Dermis blood vessel endothelial cell (primary cell): ENCODE measurements around the gene HOXB3. TPM values are rescaled to one million over a fixed set of nuclear protein-coding genes. Genes with fewer than 3 reads are reported as not detected.
A peak's percentile ranks its signal among the peaks of the same experiment; 100 is the strongest.

Source experiments
- DNase-seq: peaks from one replicate; pipeline ENCODE4 v3.0.0; 2010
- total RNA-seq: library from RNA; depleted of rRNA; stranded (reverse); fragments of >200 nt; gene quantifications from 2 replicates; pipeline ENCODE4 v1.2.3, GENCODE V29; 2014

HOXB3 gene
- total RNA-seq, 1 donor from 2014 or later: 11.9 TPM

- no peak for DNase-seq
Measured at GRCh38 chr17:48584223-48584741, 5.8 kb downstream of the HOXB3 start.

GRCh38 chr17:48583708-48584222 lies 6.3 kb downstream of the HOXB3 start:
- DNase-seq: no peak

- DNase-seq: no peak
Measured at GRCh38 chr17:48582750-48583069, 7.3 kb downstream of the HOXB3 start.

- DNase-seq: no peak
Measured at GRCh38 chr17:48579760-48580554, 10.1 kb downstream of the HOXB3 start.

GRCh38 chr17:48579471-48579759 lies 10.6 kb downstream of the HOXB3 start:
- DNase-seq: no peak

- peak; percentile 73 for DNase-seq
Measured at GRCh38 chr17:48578616-48579470, 11.2 kb downstream of the HOXB3 start.

- DNase-seq: peak; percentile 89
Measured at GRCh38 chr17:48577946-48578615, 12.0 kb downstream of the HOXB3 start, which contains the start of gene HOXB4. HOXB4 (minus strand) TSS chr17:48578350; CDS start chr17:48578319, 31 bp downstream.

GRCh38 chr17:48577330-48577945 lies 12.6 kb downstream of the HOXB3 start:
- DNase-seq: no peak

GRCh38 chr17:48576479-48577309 lies 13.3 kb downstream of the HOXB3 start:
- peak; percentile 55 for DNase-seq

GRCh38 chr17:48575673-48576478 lies 14.2 kb downstream of the HOXB3 start:
- peak; percentile 41 for DNase-seq

GRCh38 chr17:48575066-48575582 lies 14.9 kb downstream of the HOXB3 start:
- no peak for DNase-seq

- no peak for DNase-seq
Measured at GRCh38 chr17:48574505-48575065, 15.5 kb downstream of the HOXB3 start.

GRCh38 chr17:48571826-48572417 lies 18.1 kb downstream of the HOXB3 start:
- DNase-seq: no peak

GRCh38 chr17:48571024-48571818 lies 18.8 kb downstream of the HOXB3 start:
- no peak for DNase-seq

- no peak for DNase-seq
Measured at GRCh38 chr17:48570325-48571023, 19.6 kb downstream of the HOXB3 start.

- no peak for DNase-seq
Measured at GRCh38 chr17:48569674-48570324, 20.2 kb downstream of the HOXB3 start.

- no peak for DNase-seq
Measured at GRCh38 chr17:48569240-48569582, 20.8 kb downstream of the HOXB3 start.
